ENCODE data around the gene AAK1.
A peak's percentile ranks its signal among the peaks of the same experiment; 100 is the strongest.
"Not testable (repeated sequence)": the region's sequence is repeated elsewhere in the genome, so short reads cannot be mapped to it uniquely, and the experiment has no call there.

AAK1 gene

GRCh38 chr2:69560147-69560482, 83.4 kb downstream of the AAK1 start:
- no peak overlapping the region for H3K4me3 ChIP-seq (ENCODE audit: low read depth, low read length)
- no peak for DNase-seq (ENCODE audit: low read depth)
- TF ChIP-seq CTCF (IDR thresholded peaks at IDR 0.05; ENCODE audit: control insufficient read depth, extremely low read depth, insufficient read depth), result no peak

DNA sequence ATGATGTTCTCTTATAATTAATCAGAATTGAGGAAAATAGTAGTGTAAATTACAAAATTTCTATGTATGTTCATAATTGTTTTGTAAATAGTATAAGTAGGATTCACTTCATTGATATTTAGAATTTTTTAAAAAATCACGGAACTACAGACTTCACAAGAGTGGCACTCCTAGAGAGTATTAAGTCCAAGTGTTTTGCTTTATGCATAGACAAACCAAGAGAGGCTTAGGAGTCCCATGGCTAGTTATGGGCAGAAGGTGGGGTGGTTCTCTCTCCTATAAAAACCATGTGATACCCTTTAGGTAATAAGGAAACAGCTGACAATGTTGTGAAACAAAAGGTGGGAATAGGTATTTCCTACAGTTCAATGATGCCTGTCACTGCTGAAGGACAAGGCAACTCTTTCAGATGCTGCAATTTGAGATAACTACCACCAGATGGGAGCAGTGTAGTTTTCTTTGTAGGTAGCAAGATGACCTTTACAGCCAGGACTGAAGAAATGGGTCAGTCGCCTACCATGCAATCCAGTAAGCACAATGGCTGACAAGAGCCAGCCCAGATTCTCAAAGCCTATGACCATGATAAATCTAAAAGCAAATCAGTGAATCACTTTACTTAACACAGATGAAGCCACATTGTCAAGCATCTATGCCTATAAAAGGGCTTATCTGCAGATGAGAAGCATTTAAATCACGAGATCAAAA, 83.9 kb downstream of the AAK1 start:
- no peak overlapping the region for H3K4me3 ChIP-seq (ENCODE audit: low read depth, low read length)
- TF ChIP-seq CTCF (IDR thresholded peaks at IDR 0.05; ENCODE audit: control insufficient read depth, extremely low read depth, insufficient read depth), result peak; percentile 47
- no peak for DNase-seq (ENCODE audit: low read depth)

GRCh38 chr2:69556008-69556407, 87.5 kb downstream of the AAK1 start:
- DNase-seq (ENCODE audit: low read depth), result no peak
- H3K4me3 ChIP-seq (ENCODE audit: low read depth, low read length), result no peak overlapping the region
- TF ChIP-seq CTCF (IDR thresholded peaks at IDR 0.05; ENCODE audit: control insufficient read depth, extremely low read depth, insufficient read depth), result no peak

- DNase-seq (ENCODE audit: low read depth), result no peak
- no peak overlapping the region for H3K4me3 ChIP-seq (ENCODE audit: low read depth, low read length)
- no peak for TF ChIP-seq CTCF (IDR thresholded peaks at IDR 0.05; ENCODE audit: control insufficient read depth, extremely low read depth, insufficient read depth)
These were observed 88.6 kb downstream of the AAK1 start for GRCh38 chr2:69554981-69555380.

- DNase-seq (ENCODE audit: low read depth), result no peak
- TF ChIP-seq CTCF (IDR thresholded peaks at IDR 0.05; ENCODE audit: control insufficient read depth, extremely low read depth, insufficient read depth), result no peak
- H3K4me3 ChIP-seq (ENCODE audit: low read depth, low read length), result no peak overlapping the region
These were observed 89.0 kb downstream of the AAK1 start for GRCh38 chr2:69554568-69554967.

DNA sequence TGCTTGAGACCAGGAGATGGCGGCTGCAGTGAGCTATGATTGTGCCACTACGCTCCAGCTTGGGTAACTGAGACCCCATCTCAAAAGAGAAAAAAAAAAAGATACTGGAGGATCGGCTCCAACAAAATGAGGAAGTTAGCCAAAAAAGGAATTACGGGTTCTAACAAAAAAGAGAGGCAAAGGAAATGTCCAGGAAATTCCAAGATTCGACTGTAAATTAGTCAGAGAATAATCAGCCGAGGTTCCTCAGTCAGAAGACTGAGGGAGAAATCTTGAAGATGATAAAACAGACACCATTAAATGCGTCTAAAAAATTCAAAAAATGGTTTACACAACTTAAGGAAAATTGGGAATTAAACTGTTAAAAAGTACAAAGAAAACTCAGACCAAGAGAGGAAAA, 89.5 kb downstream of the AAK1 start:
- no peak overlapping the region for H3K4me3 ChIP-seq (ENCODE audit: low read depth, low read length)
- TF ChIP-seq CTCF (IDR thresholded peaks at IDR 0.05; ENCODE audit: control insufficient read depth, extremely low read depth, insufficient read depth), result no peak
- no peak for DNase-seq (ENCODE audit: low read depth)

DNA sequence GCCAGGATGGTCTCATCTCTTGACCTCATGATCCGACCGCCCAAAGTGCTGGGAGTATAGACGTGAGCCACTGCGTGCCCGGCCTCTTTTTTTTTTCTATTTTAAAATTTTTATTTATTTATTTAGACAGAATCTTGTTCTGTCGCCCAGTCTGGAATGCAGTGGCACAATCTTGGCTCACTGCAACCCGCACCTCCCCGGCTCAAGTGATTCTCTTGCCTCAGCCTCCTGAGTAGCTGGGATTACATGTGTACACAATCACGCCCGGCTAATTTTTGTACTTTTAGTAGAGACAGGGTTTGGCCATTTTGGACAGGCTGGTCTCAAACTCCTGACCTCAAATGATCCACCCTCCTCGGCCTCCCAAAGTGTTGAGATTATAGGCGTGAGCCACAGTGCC, 93.0 kb downstream of the AAK1 start:
- not testable (repeated sequence) for DNase-seq (ENCODE audit: low read depth); H3K4me3 ChIP-seq (ENCODE audit: low read depth, low read length)
